Hepatocyte (in vitro differentiated cells): Measurements from ENCODE around the gene FUCA2. TPM values are rescaled to one million over a fixed set of nuclear protein-coding genes. Genes with fewer than 3 reads are reported as not detected.

Source experiments
- DNase-seq: peaks from one replicate; pipeline ENCODE4 v3.0.0-alpha.2; 2016; ENCODE audit warnings: low spot score
- H2AFZ ChIP-seq: fragments of 200-600 bp; sonication (generic); 2 replicates; pipeline ENCODE4 v1.6.0; 2016; ENCODE audit warnings: antibody characterized with exemption, mild to moderate bottlenecking
- H3K27ac ChIP-seq: fragments of 200-600 bp; sonication (generic); 2 replicates; pipeline ENCODE4 v1.5.1; 2016; ENCODE audit warnings: mild to moderate bottlenecking
- H3K27me3 ChIP-seq: fragments of 200-600 bp; sonication (generic); 2 replicates; pipeline ENCODE4 v1.6.1; 2016
- H3K36me3 ChIP-seq: fragments of 200-600 bp; sonication (generic); replicated peaks from 2 replicates; pipeline ENCODE4 v1.5.1; 2016; ENCODE audit warnings: low read depth; ENCODE audit not compliant: insufficient read depth
- H3K4me1 ChIP-seq: fragments of 200-600 bp; sonication (generic); 2 replicates; pipeline ENCODE4 v1.5.1; 2016; ENCODE audit warnings: mild to moderate bottlenecking, moderate library complexity; ENCODE audit not compliant: insufficient read depth
- H3K4me2 ChIP-seq: fragments of 200-600 bp; sonication (generic); 2 replicates; pipeline ENCODE4 v1.6.0; 2016
- H3K4me3 ChIP-seq: fragments of 200-600 bp; sonication (generic); 2 replicates; pipeline ENCODE4 v1.5.1; 2016; ENCODE audit warnings: mild to moderate bottlenecking
- H3K79me2 ChIP-seq: fragments of 200-600 bp; sonication (generic); 2 replicates; pipeline ENCODE4 v1.6.0; 2017; ENCODE audit warnings: mild to moderate bottlenecking
- H3K9me2 ChIP-seq: fragments of 200-600 bp; sonication (generic); replicated peaks from 2 replicates; pipeline ENCODE4 v1.6.0; 2017; ENCODE audit warnings: mild to moderate bottlenecking; ENCODE audit not compliant: insufficient read depth
- H3K9me3 ChIP-seq: fragments of 200-600 bp; sonication (generic); 2 replicates; pipeline ENCODE4 v1.5.1; 2016; ENCODE audit warnings: low read depth, mild to moderate bottlenecking
- H4K20me1 ChIP-seq: fragments of 200-600 bp; sonication (generic); 2 replicates; pipeline ENCODE4 v1.6.0; 2016; ENCODE audit warnings: mild to moderate bottlenecking; ENCODE audit not compliant: insufficient read depth, poor library complexity, severe bottlenecking
- EZH2 ChIP-seq: fragments of 200-600 bp; sonication (generic); IDR thresholded peaks from 2 replicates; pipeline ENCODE4 v1.6.1; 2016; ENCODE audit warnings: antibody characterized with exemption, mild to moderate bottlenecking, borderline replicate concordance
- EZH2phosphoT487 ChIP-seq: fragments of 200-600 bp; sonication (generic); IDR thresholded peaks from one replicate; pipeline ENCODE4 v1.6.1; 2018; ENCODE audit warnings: antibody characterized with exemption, mild to moderate bottlenecking, low read depth, moderate library complexity; ENCODE audit not compliant: unreplicated experiment, severe bottlenecking
- WGBS: methylation state at CpG from one replicate; pipeline ENCODE4 v1.1.6; 2016; ENCODE audit warnings: low lambda C conversion rate; ENCODE audit errors: missing lambda C conversion rate; 5-methylcytosine and 5-hydroxymethylcytosine counted together
- polyA plus RNA-seq: library from polyadenylated mRNA; unstranded; fragments of >200 nt; fragmentation: Nextera tagmentation; extraction: Ambion mirVana; gene quantifications from 2 replicates; pipeline ENCODE4 v1.2.1, GENCODE V29; 2016
- total RNA-seq: library from RNA; depleted of rRNA; stranded (reverse); fragments of >200 nt; gene quantifications from 2 replicates; pipeline ENCODE4 v1.2.3, GENCODE V29; 2014
- TF ChIP-seq, protein P1 (sequence below): fragments of 200-600 bp; sonication (generic); IDR thresholded peaks from 2 replicates; pipeline ENCODE4 v1.5.1; 2016; ENCODE audit warnings: antibody characterized with exemption, mild to moderate bottlenecking; ENCODE audit not compliant: poor library complexity

Gene FUCA2
- total and polyA plus RNA-seq, 2 experiments from 2014 or later: 117 to 142 TPM

- no peaks in the 10 kb centered on the region for H3K9me3 ChIP-seq
- WGBS: 87% methylated on average over 2 of the region's 2 CpGs
- no peaks in the 10 kb centered on the region for H3K9me2 ChIP-seq
- H2AFZ ChIP-seq: no peak overlapping the region
- no peak overlapping the region for H3K4me2 ChIP-seq
- H3K4me3 ChIP-seq: no peak overlapping the region
- no peaks in the 10 kb centered on the region for H4K20me1 ChIP-seq
- H3K27me3 ChIP-seq: no peaks in the 10 kb centered on the region
- H3K4me1 ChIP-seq: peaks cover 36% of the 10 kb centered on the region
- DNase-seq: no peak
- H3K27ac ChIP-seq: peak overlapping the region; percentile 96
- peaks cover 79% of the 10 kb centered on the region for H3K79me2 ChIP-seq
- no peak for TF ChIP-seq EZH2phosphoT487
- TF ChIP-seq, protein P1, sequence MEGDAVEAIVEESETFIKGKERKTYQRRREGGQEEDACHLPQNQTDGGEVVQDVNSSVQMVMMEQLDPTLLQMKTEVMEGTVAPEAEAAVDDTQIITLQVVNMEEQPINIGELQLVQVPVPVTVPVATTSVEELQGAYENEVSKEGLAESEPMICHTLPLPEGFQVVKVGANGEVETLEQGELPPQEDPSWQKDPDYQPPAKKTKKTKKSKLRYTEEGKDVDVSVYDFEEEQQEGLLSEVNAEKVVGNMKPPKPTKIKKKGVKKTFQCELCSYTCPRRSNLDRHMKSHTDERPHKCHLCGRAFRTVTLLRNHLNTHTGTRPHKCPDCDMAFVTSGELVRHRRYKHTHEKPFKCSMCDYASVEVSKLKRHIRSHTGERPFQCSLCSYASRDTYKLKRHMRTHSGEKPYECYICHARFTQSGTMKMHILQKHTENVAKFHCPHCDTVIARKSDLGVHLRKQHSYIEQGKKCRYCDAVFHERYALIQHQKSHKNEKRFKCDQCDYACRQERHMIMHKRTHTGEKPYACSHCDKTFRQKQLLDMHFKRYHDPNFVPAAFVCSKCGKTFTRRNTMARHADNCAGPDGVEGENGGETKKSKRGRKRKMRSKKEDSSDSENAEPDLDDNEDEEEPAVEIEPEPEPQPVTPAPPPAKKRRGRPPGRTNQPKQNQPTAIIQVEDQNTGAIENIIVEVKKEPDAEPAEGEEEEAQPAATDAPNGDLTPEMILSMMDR: no peak
- H3K36me3 ChIP-seq: no peaks in the 10 kb centered on the region
These were observed 31.4 kb upstream of the FUCA2 start for GRCh38 chr6:143542888-143543287.

DNA sequence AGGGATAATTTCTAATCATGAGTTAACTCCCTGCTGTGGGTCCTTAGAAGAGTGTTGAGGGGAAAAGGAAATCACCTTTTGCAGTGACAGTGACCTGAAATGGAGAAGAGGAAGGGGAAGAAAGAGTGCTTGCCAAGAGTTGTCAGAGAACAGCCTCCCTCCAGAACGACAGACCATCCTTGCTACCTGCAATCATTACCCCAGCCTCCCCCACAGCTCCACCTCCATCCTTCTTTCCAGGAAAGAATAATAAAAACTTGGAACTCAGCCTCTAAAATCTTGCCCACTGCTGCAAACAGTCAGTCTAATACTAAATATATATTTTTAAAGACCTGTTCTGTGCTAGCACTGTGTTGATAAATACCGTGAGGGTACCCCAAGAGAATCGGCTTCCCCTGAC is 28.7 kb upstream of the FUCA2 start:
- Histone ChIP-seq H3K4me2 (no peak overlapping the region), H3K9me3 (no peaks in the 10 kb centered on the region), H3K9me2 (no peaks in the 10 kb centered on the region), H3K36me3 (no peaks in the 10 kb centered on the region), H3K4me1 (peaks cover 30% of the 10 kb centered on the region), H2AFZ (no peak overlapping the region), H4K20me1 (no peaks in the 10 kb centered on the region), H3K27ac (no peak overlapping the region), H3K27me3 (no peaks in the 10 kb centered on the region), H3K4me3 (no peak overlapping the region), H3K79me2 (peaks cover 72% of the 10 kb centered on the region)
- 73% methylated on average over 3 of the region's 3 CpGs for WGBS
- DNase-seq: no peak
- TF ChIP-seq EZH2phosphoT487: no peak
- no peak for TF ChIP-seq EZH2
- TF ChIP-seq, protein P1: no peak

DNA sequence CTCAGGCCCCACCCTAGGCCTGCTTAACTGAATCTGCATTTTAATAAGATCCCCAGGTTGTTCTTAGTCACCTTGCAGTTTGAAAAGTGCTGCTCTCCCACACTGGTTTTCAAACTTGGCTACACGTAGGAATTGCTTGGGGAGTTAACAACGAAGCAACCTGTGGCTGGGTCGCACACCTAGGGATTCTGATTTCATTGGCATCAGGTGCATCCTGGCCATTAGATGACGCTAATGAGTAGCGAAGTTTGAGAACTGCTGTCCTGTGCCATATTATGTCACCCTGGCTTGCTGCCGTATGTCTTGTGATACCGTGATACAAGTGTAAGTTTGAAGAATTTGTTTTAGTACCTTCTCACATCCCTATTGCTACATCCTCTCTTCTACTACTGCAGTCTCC is 28.2 kb upstream of the FUCA2 start:
- Histone ChIP-seq H4K20me1 (no peaks in the 10 kb centered on the region), H3K27me3 (no peaks in the 10 kb centered on the region), H3K36me3 (no peaks in the 10 kb centered on the region), H3K79me2 (peaks cover 68% of the 10 kb centered on the region), H3K4me1 (peaks cover 25% of the 10 kb centered on the region), H3K4me2 (no peak overlapping the region), H3K9me2 (no peaks in the 10 kb centered on the region), H3K27ac (no peak overlapping the region), H3K4me3 (no peak overlapping the region), H3K9me3 (no peaks in the 10 kb centered on the region), H2AFZ (no peak overlapping the region)
- TF ChIP-seq, protein P1: no peak
- no peak for TF ChIP-seq EZH2phosphoT487
- TF ChIP-seq EZH2: no peak
- 71% methylated on average over 7 of the region's 7 CpGs for WGBS
- DNase-seq: no peak

DNA sequence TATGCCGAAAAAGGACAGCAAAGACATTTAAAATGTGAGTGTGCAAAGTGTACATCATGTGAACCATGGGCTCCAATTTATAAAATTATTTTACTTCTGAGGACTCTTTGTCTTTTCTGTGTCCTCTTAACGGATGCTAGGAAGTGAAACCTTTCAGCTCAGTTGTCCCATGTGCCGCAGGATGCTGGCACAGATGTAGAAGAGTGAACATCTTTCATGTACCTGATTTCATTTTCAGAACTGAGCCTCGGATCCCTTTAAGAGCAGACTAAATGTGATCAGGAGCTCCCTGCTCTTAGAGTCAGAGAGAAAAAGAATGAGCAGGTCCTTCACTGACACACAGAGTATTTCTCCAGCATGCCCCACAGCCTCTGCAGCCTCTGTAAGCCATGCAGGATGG is 27.6 kb upstream of the FUCA2 start:
- Histone ChIP-seq H3K27me3 (no peaks in the 10 kb centered on the region), H4K20me1 (no peaks in the 10 kb centered on the region), H3K4me2 (peak overlapping the region; percentile 74), H3K36me3 (no peaks in the 10 kb centered on the region), H3K79me2 (peaks cover 62% of the 10 kb centered on the region), H3K27ac (peak overlapping the region; percentile 95), H3K4me3 (no peak overlapping the region), H3K9me2 (no peaks in the 10 kb centered on the region), H2AFZ (no peak overlapping the region), H3K4me1 (peaks cover 20% of the 10 kb centered on the region), H3K9me3 (no peaks in the 10 kb centered on the region)
- no peak for DNase-seq
- TF ChIP-seq EZH2: no peak
- TF ChIP-seq, protein P1: no peak
- TF ChIP-seq EZH2phosphoT487: no peak
- WGBS: 95% methylated on average over 4 of the region's 4 CpGs
